ENCODE results near the gene MAPK7.
A peak's percentile ranks its signal among the peaks of the same experiment; 100 is the strongest.

MAPK7 gene

GRCh38 chr17:19381741-19382444, 3.6 kb downstream of the MAPK7 start:
- DNase-seq: no peak

- no peak for DNase-seq
Observed at GRCh38 chr17:19382531-19383444, 4.5 kb downstream of the MAPK7 start.

- no peak for DNase-seq
Observed at GRCh38 chr17:19383681-19384470, 5.6 kb downstream of the MAPK7 start.

- DNase-seq: peak; percentile 93
Observed at GRCh38 chr17:19384723-19385391, 6.6 kb downstream of the MAPK7 start.

- no peak for DNase-seq
Observed at GRCh38 chr17:19385521-19385983, 7.3 kb downstream of the MAPK7 start.

- no peak for DNase-seq
Observed at GRCh38 chr17:19386051-19386929, 8.0 kb downstream of the MAPK7 start.

- peak; percentile 97 for DNase-seq
Observed at GRCh38 chr17:19386974-19387920, 8.9 kb downstream of the MAPK7 start, which contains the start of gene MFAP4. Gene MFAP4 (minus strand): TSS chr17:19387190. CDS start chr17:19387155, 35 bp downstream.

GRCh38 chr17:19387921-19388521, 9.7 kb downstream of the MAPK7 start:
- peak; percentile 91 for DNase-seq

GRCh38 chr17:19388791-19389785, 10.8 kb downstream of the MAPK7 start:
- no peak for DNase-seq

GRCh38 chr17:19390951-19391350, 12.7 kb downstream of the MAPK7 start:
- DNase-seq: no peak

GRCh38 chr17:19391432-19391831, 13.1 kb downstream of the MAPK7 start:
- DNase-seq: no peak

- no peak for DNase-seq
Observed at GRCh38 chr17:19392303-19392702, 14.0 kb downstream of the MAPK7 start.

- no peak for DNase-seq
Observed at GRCh38 chr17:19397556-19398041, 19.3 kb downstream of the MAPK7 start.

GRCh38 chr17:19398301-19399181, 20.2 kb downstream of the MAPK7 start:
- no peak for DNase-seq

- DNase-seq: no peak
Observed at GRCh38 chr17:19399750-19400450, 21.6 kb downstream of the MAPK7 start.

GRCh38 chr17:19401321-19402010, 23.2 kb downstream of the MAPK7 start:
- DNase-seq: no peak

Data from DMS 273 treated with DMSO at 0.1 percent for 48 hours (cell line).